ENCODE results near the gene MYLK. TPM values are rescaled to one million over a fixed set of nuclear protein-coding genes. Genes with fewer than 3 reads are reported as not detected.
"Not testable (repeated sequence)": the region's sequence is repeated elsewhere in the genome, so short reads cannot be mapped to it uniquely, and the experiment has no call there.

Gene MYLK
- total RNA-seq, 1 donor from 2014 or later = 15.1 TPM

DNA sequence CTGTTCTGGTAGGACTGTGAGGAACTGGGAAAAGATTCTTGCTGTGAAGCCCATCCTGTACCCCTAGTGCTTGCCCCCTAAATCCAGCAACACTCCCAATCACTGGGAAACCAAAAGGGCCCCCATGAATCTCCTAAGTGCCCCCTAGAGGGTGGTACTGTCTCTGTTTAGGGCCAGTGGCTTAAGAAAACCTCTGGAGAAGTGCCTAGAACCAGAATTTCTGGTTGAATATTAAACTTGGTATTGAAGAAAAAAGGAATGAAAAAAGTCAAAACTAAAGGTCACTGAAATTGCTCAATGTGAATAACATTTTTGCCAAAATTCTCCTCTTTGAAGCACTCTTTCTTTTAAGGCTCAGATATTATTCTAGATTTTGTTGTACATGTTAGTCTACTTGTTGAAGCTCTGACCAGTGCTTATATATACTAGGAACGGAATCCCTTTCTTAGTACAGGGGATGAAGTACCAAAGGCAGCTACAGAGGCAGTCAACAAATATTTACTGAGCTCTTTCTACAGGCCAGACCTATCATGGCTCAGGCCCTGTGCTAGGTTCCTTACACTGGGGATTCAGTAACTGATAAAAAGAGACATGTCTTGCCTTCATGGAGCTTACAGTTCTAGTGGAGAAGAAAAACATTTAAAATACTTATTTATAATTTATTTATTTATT is 138.8 kb downstream of the MYLK start:
- DNase-seq = no peak

DNA sequence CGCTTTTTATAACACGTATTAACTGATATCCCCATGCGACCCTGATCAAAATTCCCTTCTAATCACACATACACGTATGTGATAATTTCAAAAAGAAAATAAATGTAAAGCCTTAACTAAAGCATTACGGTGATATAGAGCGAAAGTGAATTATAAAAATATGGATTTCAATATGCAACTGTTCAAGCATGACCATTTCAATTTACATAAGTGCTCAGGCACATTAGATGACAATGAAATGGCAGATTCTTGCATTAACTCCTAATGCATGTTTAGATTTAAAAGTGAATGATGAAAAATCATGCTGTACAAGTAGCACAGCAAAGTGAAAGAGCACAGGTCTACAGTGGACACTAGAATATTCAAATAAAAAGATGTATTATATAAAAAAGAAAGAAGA is 140.1 kb downstream of the MYLK start:
- no peak for DNase-seq

DNA sequence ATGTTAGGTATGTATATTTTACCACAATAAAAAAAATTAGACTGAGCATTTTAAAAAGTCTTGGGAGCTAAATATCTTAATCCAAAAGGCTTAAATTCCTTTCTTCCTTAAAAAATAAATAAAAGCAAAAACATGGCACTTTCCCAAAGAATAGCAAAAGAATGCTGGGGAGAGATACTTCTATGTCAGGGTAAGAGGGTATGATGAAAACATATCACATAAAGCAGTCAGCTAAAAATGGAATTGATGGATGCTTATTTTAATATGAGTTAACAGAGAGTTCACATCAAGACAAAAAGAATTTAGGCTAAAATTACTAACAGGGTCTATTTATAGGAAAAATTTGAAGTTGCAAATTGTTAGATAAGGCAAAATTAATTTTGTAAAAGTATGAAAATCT is 141.0 kb downstream of the MYLK start:
- no peak for DNase-seq

DNA sequence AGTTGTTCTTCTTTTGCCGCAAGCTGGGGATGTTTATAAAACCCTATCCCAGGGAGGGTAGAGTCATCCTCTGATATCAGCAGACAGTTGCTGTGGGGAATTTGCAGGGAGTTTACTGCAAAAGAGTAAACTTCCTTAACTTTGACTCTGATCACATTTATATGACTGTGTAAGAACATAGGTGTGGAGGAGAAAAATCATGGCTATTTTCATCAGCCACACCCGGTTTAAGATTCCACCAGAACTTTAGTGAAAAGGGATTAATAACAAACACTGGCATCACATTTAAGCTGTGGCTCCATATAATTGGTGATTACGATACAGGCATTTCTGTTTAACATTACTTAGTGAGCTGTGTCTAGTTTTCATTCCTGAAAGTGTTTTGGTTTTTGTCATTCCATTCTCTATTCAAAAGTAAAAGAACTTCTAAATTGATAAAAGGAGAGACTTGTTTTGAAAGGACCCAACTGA is 143.1 kb downstream of the MYLK start:
- DNase-seq = no peak

DNA sequence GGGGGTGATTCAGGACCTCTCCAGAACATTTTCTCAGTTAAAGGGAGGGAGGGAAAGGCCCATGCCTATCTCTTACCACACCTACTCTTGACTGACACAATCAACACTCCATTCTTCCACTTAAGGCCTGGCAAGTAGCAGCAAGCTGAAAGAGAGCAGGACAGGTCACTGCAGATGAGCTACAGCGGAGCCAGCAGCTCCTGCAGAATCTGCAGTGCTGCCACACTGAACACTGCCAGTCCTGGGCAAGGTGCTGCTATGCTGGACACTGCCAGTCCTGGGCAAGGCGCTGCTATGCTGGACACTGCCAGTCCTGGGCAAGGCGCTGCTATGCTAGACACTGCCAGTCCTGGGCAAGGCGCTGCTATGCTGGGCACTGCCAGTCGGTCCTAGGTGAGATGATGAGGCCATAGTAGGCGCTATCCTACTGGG is 143.7 kb downstream of the MYLK start:
- DNase-seq = no peak

DNA sequence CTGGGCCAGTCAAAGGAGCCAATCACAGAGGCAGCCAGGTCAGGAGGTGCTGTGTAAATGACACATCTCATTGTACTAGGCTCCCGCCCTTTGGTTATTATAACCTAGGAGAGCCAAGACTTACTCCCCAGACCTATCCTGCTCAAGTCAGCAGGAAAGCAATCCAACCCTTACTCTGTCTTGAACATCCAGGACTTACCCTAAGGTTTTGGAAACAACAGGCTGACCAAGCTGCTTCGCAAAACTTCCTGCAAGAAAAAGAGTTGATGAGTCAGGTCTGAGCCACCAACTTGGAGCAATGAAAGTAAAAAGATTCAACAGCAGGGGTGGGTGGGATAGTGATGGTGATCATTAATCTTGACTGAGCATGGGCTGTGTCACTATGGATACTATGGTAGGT is 144.4 kb downstream of the MYLK start:
- no peak for DNase-seq

DNA sequence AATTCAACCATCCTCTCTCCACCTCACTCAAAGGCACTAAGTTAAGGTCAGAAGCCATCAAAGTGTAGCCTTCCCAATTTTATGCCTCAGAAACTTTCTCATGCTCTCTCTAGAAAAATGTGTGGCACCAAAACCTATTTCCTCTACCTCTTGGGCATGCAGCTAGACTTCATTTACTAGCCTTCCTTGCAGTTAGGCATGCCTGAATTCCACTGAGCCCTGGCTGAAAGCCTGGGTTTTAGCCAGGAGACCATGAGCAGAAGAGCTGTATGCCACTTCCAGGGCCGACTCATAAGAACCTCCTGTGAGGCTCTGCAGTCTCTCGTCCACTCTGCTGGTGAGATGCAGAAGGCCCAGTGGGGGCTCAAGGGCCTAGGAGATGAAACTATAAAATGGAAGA is 145.0 kb downstream of the MYLK start:
- no peak for DNase-seq

DNA sequence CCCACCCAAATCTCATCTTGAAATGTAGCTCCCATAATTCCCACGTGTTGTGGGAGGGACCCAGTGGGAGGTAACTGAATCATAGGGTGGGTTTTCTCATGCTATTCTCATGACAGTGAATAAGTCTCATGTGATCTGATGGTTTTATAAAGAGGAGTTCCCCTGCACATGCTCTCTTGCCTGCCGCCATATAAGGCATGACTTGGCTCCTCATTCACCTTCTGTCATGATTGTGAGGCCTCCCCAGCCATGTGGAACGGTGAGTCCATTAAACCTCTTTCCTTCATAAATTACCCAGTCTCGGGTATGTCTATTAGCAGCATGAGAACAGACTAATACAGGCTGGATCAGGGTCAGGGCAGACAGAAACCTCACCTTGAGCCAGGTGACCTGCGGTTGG is 145.6 kb downstream of the MYLK start:
- DNase-seq = not testable (repeated sequence)

DNA sequence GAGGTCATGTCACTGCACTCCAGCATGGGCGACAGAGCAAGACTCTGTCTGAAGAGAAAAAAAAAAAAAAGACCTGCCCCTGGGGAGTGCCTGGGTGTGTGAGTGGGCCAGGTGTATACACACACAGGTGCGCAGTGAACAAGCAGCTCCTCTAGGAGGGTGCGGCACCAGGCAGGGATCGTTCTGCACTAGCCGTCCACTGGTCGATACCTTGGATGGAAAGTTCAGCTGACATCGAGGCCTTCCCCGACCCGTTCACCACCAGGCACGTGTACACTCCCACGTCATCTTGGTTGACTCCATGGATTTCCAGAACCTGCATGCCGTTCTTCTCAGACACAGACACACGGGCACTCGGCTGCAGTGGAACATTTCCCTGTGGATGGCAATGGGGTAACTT is 147.0 kb downstream of the MYLK start:
- DNase-seq = no peak

DNA sequence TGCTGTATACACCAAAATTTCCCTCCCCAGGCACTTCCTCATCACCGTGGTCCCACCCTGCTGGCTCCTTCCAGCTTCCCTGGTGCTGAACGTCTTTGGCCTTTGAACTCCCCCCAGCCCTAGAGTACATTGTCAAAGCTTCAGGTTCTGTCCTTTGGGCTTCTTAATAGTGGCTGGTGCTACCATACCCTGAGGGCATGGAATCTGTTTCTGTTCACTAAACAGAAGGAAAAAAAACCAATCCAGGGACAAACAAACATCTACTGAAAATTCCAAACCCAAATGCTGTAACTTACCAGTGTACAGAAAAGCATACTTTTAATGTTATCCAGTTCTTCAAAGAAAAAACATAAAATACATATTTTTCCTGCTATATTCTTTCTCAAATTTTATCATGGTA is 148.7 kb downstream of the MYLK start:
- DNase-seq = no peak

DNA sequence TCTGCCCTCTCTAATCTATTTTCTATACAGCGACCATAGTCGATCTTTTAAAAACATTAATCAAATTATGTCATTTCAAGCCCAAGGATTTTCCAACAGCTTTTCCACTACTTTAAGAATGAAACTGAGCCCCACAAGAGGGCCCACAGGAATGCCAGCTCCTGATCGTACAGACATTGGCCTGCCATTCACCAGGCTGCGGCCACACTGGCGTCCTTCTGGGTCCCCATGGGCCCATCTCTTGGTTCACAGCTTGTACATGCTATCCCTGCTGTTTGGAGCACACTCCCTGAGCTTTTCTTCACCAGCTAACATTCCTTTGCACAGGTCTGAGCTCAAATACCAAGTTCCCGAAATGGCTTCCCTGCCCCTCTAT is 149.6 kb downstream of the MYLK start:
- no peak for DNase-seq

DNA sequence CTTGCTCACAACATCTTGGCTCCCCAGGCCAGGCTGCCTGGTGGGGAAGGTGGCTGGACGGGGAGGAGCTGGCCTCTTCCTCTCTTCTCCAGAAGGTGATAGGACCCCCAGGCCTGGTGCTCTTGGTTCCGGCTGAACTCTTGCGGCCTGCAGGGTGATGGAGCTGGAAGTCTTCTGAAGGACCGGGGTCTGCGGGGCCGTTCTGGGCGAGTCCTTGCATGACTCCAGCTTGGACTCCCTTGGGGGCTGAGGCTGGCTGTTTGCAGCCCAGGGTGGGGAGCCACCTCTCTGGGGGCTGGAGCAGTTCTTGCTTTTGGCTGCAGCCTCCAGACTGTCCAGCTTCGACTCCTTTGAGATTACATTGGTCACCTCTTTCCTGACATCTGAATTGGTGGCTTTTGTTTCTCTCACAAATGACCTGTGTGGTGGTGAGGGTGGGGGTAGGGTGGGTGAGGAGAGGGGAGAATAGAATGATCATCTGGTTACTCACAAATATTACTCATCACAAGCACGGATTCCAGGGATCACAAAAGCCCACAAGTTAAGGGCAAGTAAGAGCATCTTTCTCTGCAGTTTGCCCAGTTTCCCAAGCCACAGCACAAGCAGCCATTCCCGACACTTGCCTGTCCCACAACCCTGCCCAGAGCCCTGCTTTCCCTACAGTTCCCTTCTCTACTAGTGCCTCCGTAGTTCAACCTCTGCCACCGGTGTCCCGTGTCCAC is 150.2 kb downstream of the MYLK start:
- DNase-seq = no peak

DNA sequence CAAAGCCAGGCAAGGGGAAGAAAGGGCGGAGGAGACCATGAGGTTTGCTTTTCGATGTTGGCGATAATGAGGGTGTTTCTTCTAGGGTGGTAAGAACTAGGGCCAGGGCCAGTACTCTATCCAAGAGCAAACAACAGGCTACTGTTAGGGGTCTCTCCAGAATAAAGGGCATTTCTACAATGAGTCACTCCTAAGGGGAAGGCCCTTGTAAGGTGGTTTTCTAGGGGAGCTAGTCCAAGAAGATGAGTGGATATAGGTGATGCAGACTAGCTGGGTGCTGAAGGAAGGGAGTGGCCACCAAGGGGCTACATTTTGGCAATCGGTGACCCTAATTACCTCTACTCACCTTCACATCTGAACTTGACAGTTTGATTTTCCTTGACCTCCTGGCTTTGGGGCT is 150.8 kb downstream of the MYLK start:
- DNase-seq = no peak

DNA sequence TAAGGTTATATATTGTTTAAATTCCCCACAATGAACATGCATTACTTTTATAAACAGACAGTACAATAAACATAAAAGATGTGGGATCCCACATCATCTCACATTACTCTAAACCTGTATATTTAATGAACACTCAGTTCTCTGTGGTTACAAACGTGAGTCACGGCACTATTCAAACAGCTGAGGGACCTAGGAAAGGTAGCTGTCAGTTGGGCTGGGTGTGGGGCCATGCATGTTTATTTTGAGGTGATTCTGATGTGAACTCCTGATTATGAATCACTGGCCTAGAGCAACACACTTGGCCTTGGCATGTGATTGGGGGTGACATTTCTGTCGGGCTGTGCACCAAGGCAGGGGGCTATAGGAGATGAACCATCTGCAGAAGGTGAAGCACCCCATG is 151.7 kb downstream of the MYLK start:
- no peak for DNase-seq

DNA sequence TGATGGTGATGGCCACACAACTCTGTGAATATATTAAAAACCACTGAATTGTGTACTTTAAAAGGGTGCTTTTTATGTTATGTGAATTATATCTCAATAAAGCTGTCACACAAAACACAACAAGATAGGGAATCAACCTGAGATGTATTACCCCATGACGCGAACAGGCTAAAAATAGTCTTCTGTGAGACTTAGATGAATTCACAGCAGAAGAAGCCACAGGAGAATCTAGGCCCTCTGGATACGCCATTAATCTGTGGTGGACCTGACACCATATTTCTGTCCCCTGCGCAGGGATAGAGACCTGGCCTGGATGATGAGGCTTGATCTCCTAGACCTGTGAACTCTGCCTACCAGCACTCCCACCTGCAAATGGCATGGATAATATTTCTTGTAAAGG is 153.3 kb downstream of the MYLK start:
- no peak for DNase-seq

DNA sequence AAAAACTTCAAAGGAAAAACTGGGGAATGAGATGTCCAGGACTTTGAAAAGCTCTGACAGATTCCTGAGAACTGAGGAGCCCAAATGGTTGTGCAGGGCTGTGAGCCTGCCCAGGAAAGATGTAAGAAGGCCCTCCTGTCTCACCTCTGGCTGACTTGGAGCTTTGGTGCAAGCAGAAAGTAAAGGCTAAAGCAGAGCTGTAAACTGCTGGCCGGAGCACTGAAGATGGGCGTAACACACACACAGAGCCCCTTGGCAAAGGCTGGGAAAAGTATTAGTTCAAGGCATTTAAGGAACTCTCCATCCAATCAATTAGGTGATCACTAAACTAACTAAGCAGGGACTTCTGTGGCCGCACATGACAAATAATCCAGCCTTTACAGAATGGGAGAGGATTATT is 155.1 kb downstream of the MYLK start:
- DNase-seq = no peak

DNA sequence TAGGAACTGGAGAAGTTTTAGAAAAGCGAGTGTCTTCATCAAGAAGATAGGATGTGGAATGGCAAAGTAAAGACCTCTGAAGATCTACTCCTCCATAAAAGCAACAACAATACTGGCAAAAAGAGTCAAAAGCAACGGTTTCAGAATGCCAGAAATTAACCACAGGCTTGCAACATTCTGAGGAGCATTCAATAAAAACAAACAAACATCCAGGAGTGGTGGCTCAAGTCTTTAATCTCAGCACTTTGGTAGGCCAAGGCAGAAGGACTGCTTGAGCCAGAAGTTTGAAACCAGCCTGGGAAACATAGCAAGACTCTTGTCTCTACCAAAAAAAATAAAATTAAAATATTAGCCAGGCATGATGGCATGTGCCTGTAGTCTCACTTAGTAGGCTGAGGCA is 156.1 kb downstream of the MYLK start:
- DNase-seq = no peak

DNA sequence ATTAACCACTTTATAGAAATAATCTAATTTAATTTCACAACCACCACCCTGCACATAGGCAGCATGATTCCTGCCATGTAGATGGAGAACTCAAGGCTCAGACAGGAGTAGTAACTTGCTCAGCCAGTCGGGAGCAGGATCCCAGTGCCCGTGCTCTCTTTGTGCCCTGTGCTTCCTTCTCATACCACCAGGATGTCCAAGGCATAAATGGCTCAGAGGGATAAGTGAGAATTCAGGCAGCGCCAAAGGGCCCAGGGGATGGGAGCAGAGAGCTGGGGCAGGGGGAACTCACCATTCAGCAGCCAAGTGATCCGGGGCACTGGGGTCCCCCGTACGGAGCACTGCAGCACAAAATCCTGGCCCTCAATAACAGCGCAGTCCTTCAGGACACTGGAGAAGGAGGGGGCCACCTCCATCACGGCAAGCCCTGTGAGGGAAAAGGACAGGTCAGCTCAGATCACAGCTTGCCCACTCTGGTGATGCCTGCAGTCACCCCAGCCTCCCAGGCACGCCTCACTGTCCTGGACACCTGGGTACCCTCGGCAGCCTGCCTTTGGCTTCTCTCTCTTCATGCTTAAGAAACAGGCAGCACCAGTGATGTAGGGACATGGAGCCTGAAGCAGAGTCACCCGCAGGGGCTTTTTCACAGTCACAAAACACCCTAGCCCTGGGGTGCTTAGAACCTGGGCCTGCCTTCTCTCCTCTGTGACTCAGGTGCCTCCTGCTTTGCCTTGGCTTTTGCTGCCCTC is 158.3 kb downstream of the MYLK start:
- DNase-seq = no peak

DNA sequence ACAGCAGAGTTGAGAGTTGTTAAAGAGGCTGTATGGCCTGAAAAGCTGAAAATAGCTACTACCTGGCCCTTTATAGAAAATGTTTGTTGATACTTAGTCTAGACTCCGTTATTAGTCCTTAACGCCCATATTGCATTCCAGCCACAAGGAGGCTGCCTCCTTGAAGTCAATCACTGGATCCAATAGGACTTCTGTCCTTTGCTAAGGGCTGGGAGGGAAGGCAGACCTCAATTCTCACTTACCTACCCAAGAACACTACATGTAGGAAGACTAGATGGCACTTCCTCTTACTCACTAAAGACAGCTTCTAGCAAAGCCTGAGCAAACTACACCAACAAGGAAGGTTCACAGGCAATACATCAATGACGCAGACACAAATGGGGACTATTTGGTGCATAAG is 159.8 kb downstream of the MYLK start:
- DNase-seq = no peak

DNA sequence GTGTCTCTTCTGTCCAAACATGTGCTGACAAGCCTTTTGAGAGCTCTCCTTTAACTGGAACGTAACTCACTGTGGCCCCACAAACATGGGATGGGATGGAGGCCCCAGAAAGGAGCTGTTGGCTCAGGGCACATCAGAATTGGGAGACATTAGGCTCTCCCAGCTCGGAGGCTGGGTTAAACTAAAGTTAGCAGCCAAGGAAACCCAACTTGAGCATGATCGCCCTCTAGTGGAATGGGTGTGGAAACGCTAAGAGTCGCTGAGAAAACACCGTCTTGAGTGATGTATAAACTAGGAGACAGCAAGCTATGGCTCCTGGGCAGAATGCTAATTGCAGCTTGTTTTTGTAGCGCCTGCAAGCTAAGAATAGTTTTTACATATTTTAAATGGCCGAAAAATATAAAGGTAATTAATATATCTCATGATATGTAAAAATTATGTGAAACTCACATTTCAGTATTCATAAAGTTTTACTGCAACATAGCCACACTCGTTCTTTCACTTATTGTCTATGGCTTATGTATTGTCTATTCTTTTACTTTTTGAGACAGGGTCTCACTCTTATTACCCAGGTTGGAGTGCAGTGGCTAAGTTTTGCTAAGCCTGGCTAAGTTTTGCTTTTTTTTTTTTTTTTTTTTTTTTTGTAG is 160.5 kb downstream of the MYLK start:
- DNase-seq = peak; percentile 31

DNA sequence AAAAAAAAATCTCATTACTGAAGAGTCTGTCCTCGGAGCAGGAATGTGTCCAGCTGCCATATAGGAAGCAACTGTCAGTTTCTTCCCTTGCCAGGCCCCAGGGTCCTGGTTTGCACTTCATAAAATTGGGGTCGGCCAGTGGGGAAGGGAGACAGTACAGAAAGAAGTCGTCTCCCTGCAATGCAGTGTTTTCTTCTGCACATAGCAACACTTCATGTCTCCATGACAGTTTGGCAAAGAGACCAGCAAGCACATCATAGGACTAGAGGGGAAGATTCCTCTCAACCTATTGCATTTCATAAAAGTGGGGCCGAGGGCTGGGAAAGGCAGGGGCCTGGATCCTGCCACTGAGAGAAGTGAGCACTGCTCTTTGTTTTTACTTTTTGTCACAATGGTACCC is 161.1 kb downstream of the MYLK start:
- no peak for DNase-seq

DNA sequence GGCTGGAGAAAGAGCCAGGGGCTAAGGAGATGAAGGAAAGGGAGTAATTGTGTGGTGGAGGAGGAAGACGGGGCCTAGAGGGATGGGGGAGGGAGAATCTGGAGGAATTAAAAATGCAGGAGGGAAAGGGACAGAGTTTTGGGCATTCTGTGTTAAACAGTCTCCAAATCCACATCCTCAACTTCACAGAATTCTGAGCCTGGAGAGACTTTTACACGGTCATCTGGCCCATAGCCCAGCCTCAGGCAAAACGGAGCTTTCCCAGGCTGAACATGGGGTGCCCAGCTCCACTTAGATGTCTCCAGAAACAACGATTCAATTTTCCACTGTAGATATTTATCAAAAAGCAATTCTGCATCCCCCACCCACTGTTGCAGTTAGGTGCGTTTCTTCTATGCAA is 161.7 kb downstream of the MYLK start:
- no peak for DNase-seq

DNA sequence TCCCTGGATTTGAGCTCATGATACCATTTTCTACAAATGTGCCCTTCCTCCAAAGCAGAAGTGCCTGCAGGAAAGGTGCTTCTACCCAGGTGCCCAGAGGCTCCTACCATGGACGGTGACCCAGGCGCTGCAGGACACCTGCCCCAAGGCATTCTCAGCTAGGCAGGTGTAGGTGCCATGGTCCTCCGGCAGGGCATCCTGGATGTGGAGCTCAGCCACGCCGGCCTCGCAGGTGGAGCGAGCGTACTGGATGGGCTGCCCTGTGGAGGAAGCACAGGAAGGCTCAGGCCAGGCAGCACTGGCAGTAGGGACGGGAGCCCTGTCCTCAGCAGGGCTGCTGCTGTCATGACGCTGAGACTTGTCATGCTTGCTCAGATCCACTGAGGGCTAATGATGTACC is 162.1 kb downstream of the MYLK start:
- no peak for DNase-seq

Measured in occipital lobe (tissue), 2 donors.